Astrocyte (in vitro differentiated cells and primary cell): Measurements from ENCODE around the gene CCL5. TPM values are rescaled to one million over a fixed set of nuclear protein-coding genes. Genes with fewer than 3 reads are reported as not detected.

Experiments used
- DNase-seq: peaks from one replicate; pipeline ENCODE4 v3.0.0-alpha.2; 2010; ENCODE audit warnings: low read depth
- FAIRE-seq: peaks from 2 replicates; lab custom pipeline; 2011; peaks lifted over from hg19 to GRCh38; lab: Jason Lieb, UNC
- H2AFZ ChIP-seq: 2 replicates; pipeline ENCODE4 v1.6.0; 2012; ENCODE audit warnings: low read depth, low read length, inconsistent platforms
- H3K27ac ChIP-seq: 2 replicates; pipeline ENCODE4 v1.5.1; 2011; ENCODE audit warnings: low read depth, low read length, inconsistent platforms
- H3K27me3 ChIP-seq: 2 replicates; pipeline ENCODE4 v1.6.0; 2011; ENCODE audit warnings: low read length, inconsistent platforms; ENCODE audit not compliant: insufficient read depth
- H3K36me3 ChIP-seq: 2 replicates; pipeline ENCODE4 v1.5.1; 2011; ENCODE audit warnings: low read length, inconsistent platforms; ENCODE audit not compliant: insufficient read depth
- H3K4me1 ChIP-seq: 2 replicates; pipeline ENCODE4 v1.5.1; 2011; ENCODE audit warnings: low read length, inconsistent platforms; ENCODE audit not compliant: insufficient read depth
- H3K4me2 ChIP-seq: 2 replicates; pipeline ENCODE4 v1.6.0; 2012; ENCODE audit warnings: low read length, inconsistent platforms
- H3K4me3 ChIP-seq: 2 replicates; pipeline ENCODE4 v1.5.1; 2011; ENCODE audit warnings: low read depth, mild to moderate bottlenecking, low read length, inconsistent platforms; ENCODE audit not compliant: insufficient read depth
- H3K79me2 ChIP-seq: 2 replicates; pipeline ENCODE4 v1.6.0; 2012; ENCODE audit warnings: mild to moderate bottlenecking, low read length, inconsistent platforms; ENCODE audit not compliant: insufficient read depth
- H3K9ac ChIP-seq: 2 replicates; pipeline ENCODE4 v1.6.0; 2012; ENCODE audit warnings: mild to moderate bottlenecking, low read length, inconsistent platforms
- H3K9me3 ChIP-seq: 2 replicates; pipeline ENCODE4 v1.5.1; 2012; ENCODE audit warnings: low read depth, mild to moderate bottlenecking, low read length, inconsistent platforms; ENCODE audit not compliant: insufficient read depth
- H4K20me1 ChIP-seq: 2 replicates; pipeline ENCODE4 v1.6.0; 2012; ENCODE audit warnings: low read length, inconsistent platforms; ENCODE audit not compliant: insufficient read depth
- H3K27ac Mint-ChIP-seq: one replicate; pipeline ENCODE4 v1.8.0; 2021; ENCODE audit warnings: mild to moderate bottlenecking, mixed read lengths; ENCODE audit not compliant: unreplicated experiment
- H3K27me3 Mint-ChIP-seq: one replicate; pipeline ENCODE4 v1.8.0; 2021; ENCODE audit warnings: low read depth, mixed read lengths; ENCODE audit not compliant: unreplicated experiment
- H3K36me3 Mint-ChIP-seq: one replicate; pipeline ENCODE4 v1.8.0; 2021; ENCODE audit warnings: low read depth, mixed read lengths; ENCODE audit not compliant: unreplicated experiment
- H3K4me1 Mint-ChIP-seq: one replicate; pipeline ENCODE4 v1.8.0; 2021; ENCODE audit warnings: low read depth, mixed read lengths; ENCODE audit not compliant: unreplicated experiment
- H3K4me3 Mint-ChIP-seq: one replicate; pipeline ENCODE4 v1.8.0; 2021; ENCODE audit warnings: mild to moderate bottlenecking, moderate library complexity, mixed read lengths; ENCODE audit not compliant: unreplicated experiment
- H3K9me3 Mint-ChIP-seq: one replicate; pipeline ENCODE4 v1.8.0; 2021; ENCODE audit warnings: mild to moderate bottlenecking, mixed read lengths; ENCODE audit not compliant: unreplicated experiment
- CTCF ChIP-seq: IDR thresholded peaks from 2 replicates; pipeline ENCODE4 v1.5.1; 2011; ENCODE audit warnings: low read depth, mild to moderate bottlenecking, inconsistent platforms, low read length, moderate library complexity; ENCODE audit not compliant: insufficient read depth
- EZH2 ChIP-seq: IDR thresholded peaks from 2 replicates; pipeline ENCODE4 v1.6.1; 2012; ENCODE audit warnings: mild to moderate bottlenecking, low read length, inconsistent platforms; ENCODE audit not compliant: insufficient read depth
- total RNA-seq: library from RNA; stranded (reverse); gene quantifications from 2 replicates; pipeline ENCODE4 v1.2.1, GENCODE V29; 2021

Gene CCL5
- total RNA-seq, 1 donor from 2014 or later = 71.3 TPM

- H3K9me3 Mint-ChIP-seq = peaks cover 2% of the 10 kb centered on the region
- FAIRE-seq = no peak
- H3K27me3 Mint-ChIP-seq = no peaks in the 10 kb centered on the region
These were observed 9.1 kb upstream of the CCL5 start for GRCh38 chr17:35889241-35889640.

GRCh38 chr17:35878361-35878760, 1.8 kb downstream of the CCL5 start:
- H3K27me3 ChIP-seq = no peaks in the 10 kb centered on the region
- H3K27me3 Mint-ChIP-seq = no peaks in the 10 kb centered on the region
- TF ChIP-seq EZH2 (no peak), CTCF (no peak)
- no peaks in the 10 kb centered on the region for H3K9me3 Mint-ChIP-seq
- H3K27ac ChIP-seq = no peak overlapping the region
- no peaks in the 10 kb centered on the region for H3K9me3 ChIP-seq
- H3K36me3 Mint-ChIP-seq = no peaks in the 10 kb centered on the region
- peaks cover 12% of the 10 kb centered on the region for H3K4me1 Mint-ChIP-seq
- H3K4me2 ChIP-seq = no peak overlapping the region
- H3K4me3 Mint-ChIP-seq = no peak overlapping the region
- DNase-seq (no peak), FAIRE-seq (no peak)
- no peak overlapping the region for H2AFZ ChIP-seq
- no peaks in the 10 kb centered on the region for H3K36me3 ChIP-seq
- no peaks in the 10 kb centered on the region for H4K20me1 ChIP-seq
- no peak overlapping the region for H3K4me3 ChIP-seq
- H3K27ac Mint-ChIP-seq = peak overlapping the region; percentile 9
- H3K4me1 ChIP-seq = no peaks in the 10 kb centered on the region
- H3K9ac ChIP-seq = no peak overlapping the region
- no peaks in the 10 kb centered on the region for H3K79me2 ChIP-seq

More at GRCh38 chr17:35889241-35889640, 9.1 kb upstream of the CCL5 start:
- Histone ChIP-seq H3K9ac (no peak overlapping the region), H3K36me3 (no peaks in the 10 kb centered on the region), H3K79me2 (no peaks in the 10 kb centered on the region), H3K4me3 (no peak overlapping the region), H3K27me3 (no peaks in the 10 kb centered on the region), H4K20me1 (no peaks in the 10 kb centered on the region), H2AFZ (no peak overlapping the region), H3K27ac (no peak overlapping the region), H3K9me3 (no peaks in the 10 kb centered on the region), H3K4me2 (no peak overlapping the region), H3K4me1 (peaks cover 5% of the 10 kb centered on the region)
- Mint-ChIP-seq H3K27ac (peak overlapping the region; percentile 43), H3K36me3 (no peaks in the 10 kb centered on the region), H3K4me3 (no peak overlapping the region), H3K4me1 (peaks cover 15% of the 10 kb centered on the region)
- TF ChIP-seq CTCF = no peak
- no peak for TF ChIP-seq EZH2
- no peak for DNase-seq

GRCh38 chr17:35877345-35878029, 2.7 kb downstream of the CCL5 start:
- DNase-seq (no peak), FAIRE-seq (no peak)

More at GRCh38 chr17:35877345-35878029, 2.7 kb downstream of the CCL5 start:
- Histone ChIP-seq H4K20me1 (no peaks in the 10 kb centered on the region), H3K4me1 (no peaks in the 10 kb centered on the region), H3K4me3 (no peak overlapping the region), H3K36me3 (no peaks in the 10 kb centered on the region), H3K27ac (no peak overlapping the region), H3K9ac (no peak overlapping the region), H3K9me3 (no peaks in the 10 kb centered on the region), H3K4me2 (no peak overlapping the region), H3K27me3 (no peaks in the 10 kb centered on the region), H2AFZ (no peak overlapping the region), H3K79me2 (no peaks in the 10 kb centered on the region)
- Mint-ChIP-seq H3K4me3 (no peak overlapping the region), H3K9me3 (no peaks in the 10 kb centered on the region), H3K4me1 (peaks cover 12% of the 10 kb centered on the region), H3K27ac (no peak overlapping the region), H3K27me3 (no peaks in the 10 kb centered on the region), H3K36me3 (no peaks in the 10 kb centered on the region)
- TF ChIP-seq EZH2 (no peak), CTCF (no peak)
